Measurements from ENCODE around the gene PRKACB. TPM values are rescaled to one million over a fixed set of nuclear protein-coding genes. Genes with fewer than 3 reads are reported as not detected.

Gene PRKACB
- total RNA-seq (2022; extraction: Qiagen RNA extraction; ENCODE audit: low read depth) = 7.3 to 9.7 TPM (median 7.9 TPM) in 5 replicates

DNA sequence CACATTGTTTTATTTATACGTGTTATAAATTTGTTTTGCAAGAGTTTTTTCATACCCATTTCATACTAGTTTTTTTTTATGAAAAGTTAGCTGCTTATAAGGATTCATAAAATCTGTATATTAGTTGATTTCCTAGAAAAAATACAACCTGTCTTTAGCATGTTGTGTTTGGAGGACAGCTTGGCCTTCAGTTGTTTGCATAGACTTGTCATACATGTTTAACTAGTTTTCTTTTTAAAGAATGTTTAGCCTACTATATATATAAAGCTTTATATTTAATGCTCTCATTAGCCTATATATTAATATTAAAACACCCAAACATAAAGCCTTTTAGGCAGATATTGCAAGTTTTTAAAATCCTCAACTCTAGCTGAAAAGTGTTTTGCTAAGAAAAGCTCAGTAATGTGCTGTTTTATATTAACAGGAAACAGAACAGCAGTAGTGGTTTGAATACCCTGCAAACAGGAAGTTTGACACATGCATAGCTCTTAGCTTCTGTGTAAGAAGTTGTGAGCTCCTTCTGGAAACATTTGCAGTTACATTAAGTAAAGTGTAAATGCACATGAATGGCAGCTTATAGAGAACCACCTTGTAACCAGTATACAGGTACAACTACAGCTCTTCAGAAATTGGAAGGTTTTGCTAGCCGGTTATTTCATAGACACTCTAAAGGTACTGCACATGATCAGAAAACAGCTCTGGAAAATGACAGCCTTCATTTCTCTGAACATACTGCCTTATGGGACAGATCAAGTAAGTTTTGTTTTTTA, at the start of gene PRKACB:
Gene PRKACB (plus strand): TSS at position 476 of the 770 bp plus-strand sequence. CDS start 91 bp downstream, at position 567.

Other genes with a start within 250 kb of the PRKACB start
- 1.6 to 2.9 TPM (median 2.3 TPM) in 5 replicates for gene TTLL7, start 145.1 kb upstream of the PRKACB start, total RNA-seq (2022; extraction: Qiagen RNA extraction; ENCODE audit: low read depth)
- gene SAMD13, start 157.4 kb downstream of the PRKACB start, total RNA-seq (2022; extraction: Qiagen RNA extraction; ENCODE audit: low read depth) = 0.18 to 0.61 TPM (median 0.37 TPM) in 5 replicates